Lower leg skin (tissue), 4 donors: Measurements from ENCODE around the gene NOL4. TPM values are rescaled to one million over a fixed set of nuclear protein-coding genes. Genes with fewer than 3 reads are reported as not detected.
"Not testable (repeated sequence)": the region's sequence is repeated elsewhere in the genome, so short reads cannot be mapped to it uniquely, and the experiment has no call there.

Experiments used
- DNase-seq, 2 donors: peaks; one replicate each; pipeline ENCODE4 v3.0.0-alpha.2; 2019; ENCODE audit warnings: low spot score in 2 of 2
- H3K4me3 ChIP-seq: fragments of 200-600 bp; sonication (generic); 2 replicates; pipeline ENCODE4 v1.5.1; 2017; ENCODE audit warnings: mild to moderate bottlenecking, low read depth; ENCODE audit not compliant: poor library complexity, severe bottlenecking
- POLR2A ChIP-seq, 2 donors: fragments of 450-650 bp; IDR thresholded peaks; one replicate each; pipeline ENCODE4 v1.6.1; 2016 to 2017; ENCODE audit warnings: antibody characterized with exemption in 2 of 2, mild to moderate bottlenecking in 1 of 2, moderate library complexity in 1 of 2
- WGBS, 2 donors: methylation state at CpG; one replicate each; pipeline ENCODE4 v1.1.5; 2018; 5-methylcytosine and 5-hydroxymethylcytosine counted together
- intact Hi-C: fragments of 100-400 bp; cut with DNase I; formaldehyde crosslinking; loops from one replicate; pipeline ENCODE4 v1.15.0; 2023; ENCODE audit warnings: low total_unique reads
- total RNA-seq, 4 donors: library from RNA; depleted of rRNA; stranded (reverse); fragments of >200 nt; gene quantifications; one replicate each; pipeline ENCODE4 v1.1.0, GENCODE V29; 2016
- TF ChIP-seq, protein P1 (sequence below), 3 donors: fragments of 450-650 bp; IDR thresholded peaks; one replicate each; pipeline ENCODE4 v1.5.1; 2016; ENCODE audit warnings: antibody characterized with exemption in 3 of 3, mild to moderate bottlenecking in 3 of 3, moderate library complexity in 2 of 3

NOL4 gene
- total RNA-seq, 4 donors from 2014 or later, result 0.19 to 4.5 (median 0.21) TPM; not detected in 1

DNA sequence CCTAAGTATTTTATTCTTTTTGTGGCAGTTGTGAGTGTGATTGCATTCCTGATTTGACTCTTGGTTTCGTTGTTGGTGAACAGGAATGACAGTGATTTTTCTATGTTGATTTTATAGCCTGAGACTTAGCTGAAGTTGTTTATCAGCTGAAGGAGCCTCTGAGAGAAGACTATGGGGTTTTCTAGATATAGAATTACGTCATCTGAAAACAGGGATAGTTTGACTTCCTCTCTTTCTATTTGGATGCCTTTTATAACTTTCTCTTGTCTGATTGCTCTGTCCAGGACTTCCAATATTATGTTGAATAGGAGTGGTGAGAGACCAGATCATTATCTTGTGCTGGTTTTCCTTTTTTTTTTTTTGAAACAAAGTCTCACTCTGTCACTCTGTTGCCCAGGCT, 18.0 kb upstream of the NOL4 start:
- 73 to 85% methylated on average over 2 of the region's 2 CpGs for WGBS, 2 donors
- no peak for TF ChIP-seq POLR2A (IDR thresholded peaks at IDR 0.05)
- TF ChIP-seq, protein P1, sequence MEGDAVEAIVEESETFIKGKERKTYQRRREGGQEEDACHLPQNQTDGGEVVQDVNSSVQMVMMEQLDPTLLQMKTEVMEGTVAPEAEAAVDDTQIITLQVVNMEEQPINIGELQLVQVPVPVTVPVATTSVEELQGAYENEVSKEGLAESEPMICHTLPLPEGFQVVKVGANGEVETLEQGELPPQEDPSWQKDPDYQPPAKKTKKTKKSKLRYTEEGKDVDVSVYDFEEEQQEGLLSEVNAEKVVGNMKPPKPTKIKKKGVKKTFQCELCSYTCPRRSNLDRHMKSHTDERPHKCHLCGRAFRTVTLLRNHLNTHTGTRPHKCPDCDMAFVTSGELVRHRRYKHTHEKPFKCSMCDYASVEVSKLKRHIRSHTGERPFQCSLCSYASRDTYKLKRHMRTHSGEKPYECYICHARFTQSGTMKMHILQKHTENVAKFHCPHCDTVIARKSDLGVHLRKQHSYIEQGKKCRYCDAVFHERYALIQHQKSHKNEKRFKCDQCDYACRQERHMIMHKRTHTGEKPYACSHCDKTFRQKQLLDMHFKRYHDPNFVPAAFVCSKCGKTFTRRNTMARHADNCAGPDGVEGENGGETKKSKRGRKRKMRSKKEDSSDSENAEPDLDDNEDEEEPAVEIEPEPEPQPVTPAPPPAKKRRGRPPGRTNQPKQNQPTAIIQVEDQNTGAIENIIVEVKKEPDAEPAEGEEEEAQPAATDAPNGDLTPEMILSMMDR (IDR thresholded peaks at IDR 0.05), result no peak
- H3K4me3 ChIP-seq, result no peak overlapping the region
- intact Hi-C loops, result no loop called here
- no peak for DNase-seq

DNA sequence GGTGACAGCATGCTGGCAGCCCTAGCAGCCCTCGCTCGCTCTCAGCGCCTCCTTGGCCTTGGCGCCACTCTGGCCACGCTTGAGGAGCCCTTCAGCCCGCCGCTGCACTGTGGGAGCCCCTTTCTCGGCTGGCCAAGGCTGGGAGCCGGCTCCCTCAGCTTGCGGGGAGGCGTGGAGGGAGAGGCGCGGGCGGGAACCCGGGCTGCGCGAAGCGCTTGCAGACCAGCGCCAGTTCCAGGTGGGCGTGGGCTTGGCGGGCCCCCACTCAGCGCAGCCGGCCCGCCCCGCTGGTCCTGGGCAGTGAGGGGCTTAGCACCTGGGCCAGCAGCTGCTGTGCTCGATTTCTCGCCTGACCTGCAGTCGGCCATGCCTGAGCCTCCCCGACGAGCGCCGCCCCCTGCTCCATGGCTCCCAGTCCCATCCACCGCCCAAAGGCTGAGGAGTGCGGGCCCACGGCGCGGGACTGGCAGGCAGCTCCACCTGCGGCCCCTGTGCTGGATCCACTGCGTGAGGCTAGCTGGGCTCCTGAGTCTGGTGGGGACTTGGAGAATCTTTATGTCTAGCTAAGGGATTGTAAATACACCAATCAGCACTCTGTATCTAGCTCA, 9.2 kb upstream of the NOL4 start:
- DNase-seq, intact Hi-C loops, H3K4me3 ChIP-seq: not testable (repeated sequence)
- WGBS, 2 donors, result 96 to 98% methylated on average over 29 to 38 of the region's 39 CpGs

DNA sequence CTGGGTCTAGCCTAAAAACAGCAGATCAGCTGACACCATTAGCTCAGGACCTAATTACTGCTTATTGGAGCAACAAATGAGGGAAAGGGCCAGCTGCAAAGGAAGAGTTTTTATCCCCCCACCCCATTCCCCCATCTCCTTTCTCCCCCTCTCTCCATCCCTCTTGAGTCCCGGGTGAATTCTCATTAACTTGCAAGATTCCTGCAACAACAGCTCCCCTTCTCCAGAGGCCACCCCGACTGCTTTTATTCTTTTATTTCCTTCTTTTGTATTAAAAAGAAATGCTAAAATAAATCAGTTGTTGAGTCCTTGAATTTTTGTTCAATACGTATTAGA, 473 bp upstream of the NOL4 start:
- WGBS, 2 donors, result 10 to 18% methylated on average over 3 of the region's 3 CpGs
- H3K4me3 ChIP-seq, result no peak overlapping the region
- intact Hi-C loops, result no loop called here
- TF ChIP-seq POLR2A (IDR thresholded peaks at IDR 0.05), result no peak
- TF ChIP-seq, protein P1 (IDR thresholded peaks at IDR 0.05), result no peak
- no peak for DNase-seq

GRCh38 chr18:34223893-34224422, 755 bp downstream of the NOL4 start:
- DNase-seq, result no peak
- TF ChIP-seq, protein P1 (IDR thresholded peaks at IDR 0.05), result no peak
- no peak for TF ChIP-seq POLR2A (IDR thresholded peaks at IDR 0.05)
- intact Hi-C loops, result no loop called here
- no peak overlapping the region for H3K4me3 ChIP-seq
- WGBS, 2 donors, result 2% methylated on average over 11 of the region's 11 CpGs

GRCh38 chr18:34223164-34223892, 1.4 kb downstream of the NOL4 start:
- peak in 1 of 2 donors; percentile 63 for DNase-seq
- intact Hi-C loops, result no loop called here
- 2 to 3% methylated on average over 37 to 42 of the region's 51 CpGs for WGBS, 2 donors
- H3K4me3 ChIP-seq, result no peak overlapping the region
- TF ChIP-seq POLR2A (IDR thresholded peaks at IDR 0.05), result no peak
- TF ChIP-seq, protein P1 (IDR thresholded peaks at IDR 0.05), result no peak

- peak in 1 of 2 donors; percentile 74 for DNase-seq
- 0 to 1% methylated on average over 53 to 58 of the region's 68 CpGs for WGBS, 2 donors
- no peak overlapping the region for H3K4me3 ChIP-seq
- intact Hi-C loops, result no loop called here
- TF ChIP-seq, protein P1 (IDR thresholded peaks at IDR 0.05), result no peak
- no peak for TF ChIP-seq POLR2A (IDR thresholded peaks at IDR 0.05)
Observed at GRCh38 chr18:34222307-34223163, 2.2 kb downstream of the NOL4 start.
